NCI-H2227 treated with DMSO at 0.1 percent for 48 hours (cell line): ENCODE results near the gene LRRC8E.
"Not testable (repeated sequence)": the region's sequence is repeated elsewhere in the genome, so short reads cannot be mapped to it uniquely, and the experiment has no call there.

Experiments used
- DNase-seq: peaks from one replicate; lab custom pipeline; 2025; lab: John Stamatoyannopoulos, UW

LRRC8E gene

DNA sequence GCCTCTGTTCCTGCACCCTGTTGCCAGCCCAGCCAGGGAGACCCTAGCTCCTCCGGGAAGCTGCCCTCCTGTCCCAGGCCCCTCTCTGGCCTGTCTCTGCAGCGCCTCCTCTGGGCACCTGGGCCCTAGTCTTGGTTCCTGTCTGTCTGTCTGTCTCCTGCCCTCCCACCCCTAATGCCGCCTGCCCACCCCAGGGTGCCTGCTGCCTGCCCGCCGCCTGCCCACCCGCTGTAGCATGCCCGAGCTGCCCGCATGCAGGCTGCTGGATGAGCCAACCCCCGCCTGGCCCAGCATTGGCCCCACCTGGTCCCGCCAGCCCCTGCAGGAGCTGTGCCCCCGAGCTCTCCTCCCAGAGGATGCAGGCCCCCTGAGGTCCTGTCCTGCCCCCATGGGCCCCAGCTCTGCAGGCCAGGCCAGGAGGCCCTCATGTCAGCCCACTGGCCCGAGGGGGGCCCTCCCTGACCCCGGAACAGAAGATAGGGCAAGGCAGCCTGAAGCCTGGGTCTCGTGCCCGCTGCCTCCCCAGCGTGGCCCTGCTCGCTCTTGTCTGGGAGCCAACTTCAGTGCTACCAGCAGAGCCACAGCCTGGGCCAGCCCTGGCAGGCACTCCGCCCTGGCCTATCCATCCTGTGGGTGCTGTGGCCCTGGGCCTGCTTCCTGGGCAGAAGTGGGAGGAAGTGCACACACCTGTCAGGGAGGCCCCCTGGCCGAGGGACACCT, 20.6 kb downstream of the LRRC8E start:
- DNase-seq: no peak

DNA sequence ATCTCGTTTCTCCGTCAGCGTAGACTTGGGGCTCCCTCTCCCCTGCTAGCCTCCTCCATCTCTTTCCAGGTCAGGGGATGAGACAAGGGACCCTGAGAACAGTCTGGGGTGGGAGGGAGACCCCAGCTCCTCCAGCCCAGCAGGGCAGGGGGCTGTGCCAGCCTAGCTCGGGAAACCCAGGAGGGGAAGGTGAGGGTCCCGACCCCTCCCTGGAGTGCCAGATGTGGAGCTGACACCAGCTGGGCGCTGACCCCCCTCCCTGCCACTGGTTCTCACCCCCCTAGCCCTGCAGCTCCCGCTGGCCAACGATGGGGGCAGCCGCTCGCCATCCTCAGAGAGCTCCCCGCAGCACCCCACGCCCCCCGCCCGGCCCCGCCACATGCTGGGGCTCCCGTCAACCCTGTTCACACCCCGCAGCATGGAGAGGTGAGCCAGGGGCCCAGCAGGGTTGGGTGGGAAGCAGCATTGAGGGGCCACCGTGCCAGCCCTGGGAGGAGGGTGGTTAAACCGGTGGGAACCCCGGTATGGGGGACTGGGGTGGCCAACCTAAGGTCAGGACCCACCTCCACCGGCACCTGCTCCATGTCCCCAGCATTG, 21.3 kb downstream of the LRRC8E start:
- no peak for DNase-seq

DNA sequence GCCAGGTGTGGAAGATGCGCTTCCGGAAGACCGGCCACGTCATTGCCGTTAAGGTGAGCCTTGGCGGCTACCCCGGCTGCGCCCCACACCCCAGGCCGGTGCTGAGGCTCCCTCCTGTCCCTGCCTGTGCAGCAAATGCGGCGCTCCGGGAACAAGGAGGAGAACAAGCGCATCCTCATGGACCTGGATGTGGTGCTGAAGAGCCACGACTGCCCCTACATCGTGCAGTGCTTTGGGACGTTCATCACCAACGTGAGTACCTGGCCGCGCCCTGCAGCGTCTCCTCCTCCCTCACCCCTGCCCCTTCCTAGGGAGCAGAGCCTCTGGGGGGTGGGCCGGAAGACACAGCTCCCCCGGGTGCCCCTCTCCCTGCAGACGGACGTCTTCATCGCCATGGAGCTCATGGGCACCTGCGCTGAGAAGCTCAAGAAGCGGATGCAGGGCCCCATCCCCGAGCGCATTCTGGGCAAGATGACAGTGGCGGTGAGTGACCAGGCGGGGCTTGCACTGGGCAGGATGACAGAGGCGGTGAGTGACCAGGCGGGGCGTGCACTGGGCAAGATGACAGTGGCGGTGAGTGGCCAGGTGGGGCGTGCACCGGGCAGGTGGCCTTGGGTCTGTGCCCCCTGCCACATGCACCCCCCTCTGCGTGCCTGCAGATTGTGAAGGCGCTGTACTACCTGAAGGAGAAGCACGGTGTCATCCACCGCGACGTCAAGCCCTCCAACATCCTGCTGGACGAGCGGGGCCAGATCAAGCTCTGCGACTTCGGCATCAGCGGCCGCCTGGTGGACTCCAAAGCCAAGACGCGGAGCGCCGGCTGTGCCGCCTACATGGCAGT, 22.2 kb downstream of the LRRC8E start:
- DNase-seq: no peak

DNA sequence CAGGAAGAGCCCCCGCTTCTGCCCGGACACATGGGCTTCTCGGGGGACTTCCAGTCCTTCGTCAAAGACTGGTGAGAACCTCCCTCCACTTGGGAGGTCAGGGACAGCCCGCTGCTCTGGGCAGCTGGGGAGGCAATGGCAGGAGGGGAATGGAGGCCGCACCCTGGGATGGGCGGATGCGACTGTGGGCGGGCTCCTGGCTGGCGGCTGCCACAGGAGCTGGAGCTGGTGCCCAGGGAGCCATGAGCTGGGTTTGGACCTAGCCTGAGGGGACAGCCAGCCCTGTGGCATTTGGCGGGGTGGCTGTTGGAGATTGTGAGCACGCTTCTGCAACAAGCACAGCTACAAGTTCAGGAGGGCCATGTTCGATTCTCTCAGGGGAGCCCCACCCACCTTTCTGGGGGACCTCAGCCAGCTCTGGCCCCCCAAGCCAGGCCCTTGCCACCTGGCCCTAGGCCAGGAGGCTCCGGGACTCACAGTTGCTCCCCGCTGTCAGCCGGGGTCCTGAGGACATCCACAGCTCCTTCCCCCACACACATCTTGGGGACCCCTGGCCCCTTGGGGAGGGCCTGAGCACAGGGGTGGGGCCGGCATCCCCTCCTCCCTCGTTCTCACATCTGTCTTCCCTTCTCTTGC, 23.3 kb downstream of the LRRC8E start:
- no peak for DNase-seq

DNA sequence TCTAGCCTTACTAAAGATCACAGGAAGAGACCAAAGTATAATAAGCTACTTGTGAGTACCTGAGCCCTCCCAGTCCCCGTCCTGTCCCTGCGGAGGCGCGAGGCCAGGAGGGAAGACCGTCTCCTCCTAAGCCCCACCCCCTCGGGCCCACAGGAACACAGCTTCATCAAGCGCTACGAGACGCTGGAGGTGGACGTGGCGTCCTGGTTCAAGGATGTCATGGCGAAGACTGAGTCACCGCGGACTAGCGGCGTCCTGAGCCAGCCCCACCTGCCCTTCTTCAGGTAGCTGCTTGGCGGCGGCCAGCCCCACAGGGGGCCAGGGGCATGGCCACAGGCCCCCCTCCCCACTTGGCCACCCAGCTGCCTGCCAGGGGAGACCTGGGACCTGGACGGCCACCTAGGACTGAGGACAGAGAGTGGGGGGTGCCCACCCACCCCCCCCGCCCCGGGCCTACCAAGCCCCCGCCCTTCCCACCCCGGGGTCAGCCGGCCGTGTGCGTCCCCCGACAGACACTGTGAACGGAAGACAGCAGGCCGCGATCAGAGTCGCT, 23.9 kb downstream of the LRRC8E start:
- DNase-seq: no peak

DNA sequence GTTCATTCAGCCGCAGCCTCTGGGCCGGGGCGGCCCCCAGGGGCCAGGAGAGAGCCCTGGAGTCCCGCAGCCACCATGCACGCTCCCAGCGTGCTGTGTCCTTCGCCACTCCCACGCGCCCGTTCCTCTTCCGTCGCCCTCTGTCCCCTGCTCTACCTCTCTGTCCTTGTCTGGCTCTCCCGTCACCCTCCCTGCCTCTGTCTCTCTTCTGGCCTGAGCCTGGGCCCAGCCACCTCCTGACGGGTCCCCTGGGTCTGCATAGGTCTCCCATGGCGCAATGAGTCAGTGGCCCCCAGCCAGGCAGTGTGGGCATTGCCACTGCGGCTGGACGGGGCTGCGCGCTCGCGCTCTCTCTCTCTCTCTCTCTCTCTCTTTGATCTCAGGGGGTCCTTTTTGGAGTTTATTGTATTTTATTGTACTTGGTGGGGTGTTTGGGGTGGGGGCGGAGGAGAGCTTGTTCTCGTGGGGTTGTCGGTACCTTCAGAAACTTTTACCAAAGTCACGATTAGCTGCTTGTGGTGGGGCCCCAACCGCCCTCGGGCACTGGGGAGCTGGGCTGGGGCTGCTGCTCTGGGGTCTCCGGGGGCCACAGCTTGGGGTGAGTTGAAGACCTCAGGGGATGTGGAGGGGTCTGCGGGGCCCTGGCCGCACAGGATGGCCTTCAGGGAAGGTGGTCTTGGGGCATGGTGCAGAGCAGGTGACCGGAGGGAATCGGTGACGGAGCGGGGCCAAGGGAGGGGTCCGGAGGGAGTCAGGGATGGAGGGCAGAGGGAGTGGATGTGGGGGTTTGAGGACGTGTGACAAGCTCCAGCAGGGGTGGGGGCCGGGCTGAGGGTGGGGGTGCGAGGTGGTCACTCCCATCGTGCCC, 24.6 kb downstream of the LRRC8E start:
- no peak for DNase-seq

DNA sequence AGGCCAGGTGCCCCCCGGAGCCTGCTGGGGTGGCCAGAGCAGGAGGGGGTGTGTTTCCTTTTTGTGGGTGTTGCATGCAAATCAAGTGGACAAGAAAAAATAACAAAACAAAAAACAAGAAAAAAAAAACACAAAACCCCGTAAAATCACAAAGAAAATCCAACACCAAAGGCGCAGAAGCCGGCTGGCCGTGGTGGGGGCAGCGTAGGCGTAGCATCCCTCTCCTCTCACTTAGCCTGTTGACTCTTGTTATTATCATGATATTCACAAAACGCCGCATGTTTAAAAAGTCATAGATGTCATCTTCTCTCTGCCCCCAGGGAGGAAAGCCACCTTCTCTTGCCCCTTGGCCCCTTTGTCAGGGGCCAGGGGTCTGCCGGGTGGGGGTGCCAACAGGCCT, 25.3 kb downstream of the LRRC8E start:
- DNase-seq: no peak

DNA sequence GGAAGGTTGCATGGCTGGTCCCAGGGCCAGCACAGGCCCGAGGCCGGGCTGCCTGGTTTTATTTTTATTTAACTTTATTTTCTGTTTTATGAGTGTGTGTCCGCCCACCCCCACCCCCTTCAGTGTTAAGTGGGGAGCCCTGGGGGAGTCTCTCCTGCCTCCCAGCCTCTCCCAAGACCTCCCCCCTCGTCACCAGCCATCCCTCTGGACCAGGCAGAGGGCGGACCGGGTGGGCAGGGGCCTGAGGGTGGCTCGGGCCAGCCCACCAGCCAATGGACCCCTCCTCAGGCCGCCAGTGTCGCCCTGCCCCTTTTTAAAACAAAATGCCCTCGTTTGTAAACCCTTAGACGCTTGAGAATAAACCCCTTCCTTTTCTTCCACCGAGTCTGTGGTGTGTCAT, 25.8 kb downstream of the LRRC8E start:
- no peak for DNase-seq

DNA sequence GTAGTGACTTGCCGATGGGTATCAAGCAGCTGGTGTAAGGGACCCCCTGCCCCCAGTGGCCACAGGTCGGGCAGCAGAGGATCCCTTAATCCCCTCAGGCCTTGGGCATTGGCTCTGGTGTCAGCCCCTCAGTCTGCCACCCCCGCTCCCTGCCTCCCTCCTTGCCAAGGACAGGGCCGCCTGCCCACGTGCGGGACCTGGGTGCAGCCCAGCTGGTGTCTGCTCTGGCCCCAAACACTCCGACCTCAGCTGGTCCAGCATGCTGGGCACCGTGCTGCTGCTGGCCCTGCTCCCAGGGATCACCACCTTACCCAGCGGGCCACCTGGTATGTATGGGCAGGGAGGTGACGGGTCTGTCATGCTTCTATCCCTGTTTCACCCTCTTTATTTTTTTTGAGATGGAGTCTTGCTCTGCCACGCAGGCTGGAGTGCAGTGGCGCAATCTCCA, 26.3 kb downstream of the LRRC8E start, which contains the start of gene TGFBR3L:
Gene TGFBR3L, plus strand, starts transcription at position 233 of the 448 bp plus-strand sequence.
- no peak for DNase-seq

DNA sequence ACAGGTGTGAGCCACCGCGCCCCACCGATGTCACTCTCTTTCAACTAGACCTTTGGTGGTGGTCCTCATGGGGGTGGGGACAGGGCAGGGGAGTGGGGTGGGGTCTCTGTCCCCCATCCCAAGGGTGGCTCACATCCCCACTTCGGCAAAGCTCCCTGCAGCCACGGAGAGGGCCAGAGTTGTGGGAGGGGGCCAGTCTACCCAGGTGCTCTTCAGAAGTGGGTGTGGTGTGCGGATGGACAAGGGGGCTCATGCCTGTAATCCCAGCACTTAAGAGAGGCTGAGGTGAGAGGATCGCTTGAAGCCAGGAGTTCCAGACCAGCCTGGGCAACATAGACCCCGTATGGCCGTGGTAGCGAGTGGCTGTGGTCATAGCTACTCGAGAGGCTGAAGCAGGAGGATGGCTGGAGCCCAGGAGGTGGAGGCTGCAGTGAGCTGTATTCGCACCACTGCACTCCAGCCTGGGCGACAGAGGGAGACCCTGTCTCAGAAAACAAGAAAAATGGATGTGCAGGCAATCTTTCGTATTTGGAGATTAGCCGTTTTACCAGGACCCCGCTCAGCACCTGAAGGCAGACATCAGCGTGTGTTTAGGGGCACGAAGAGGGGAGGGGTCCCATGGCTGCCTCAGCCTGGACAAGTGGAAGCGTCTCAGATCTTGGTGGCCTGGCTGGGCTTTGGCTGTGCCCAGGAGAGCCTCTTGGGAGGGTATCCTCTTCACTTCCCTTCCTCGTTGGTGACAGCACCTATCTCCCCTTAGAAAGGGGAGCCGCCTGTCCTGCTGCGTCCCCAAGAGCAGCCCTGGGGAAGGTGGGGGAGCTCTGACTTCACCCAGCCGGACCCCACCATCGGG, 27.2 kb downstream of the LRRC8E start:
- no peak for DNase-seq

DNA sequence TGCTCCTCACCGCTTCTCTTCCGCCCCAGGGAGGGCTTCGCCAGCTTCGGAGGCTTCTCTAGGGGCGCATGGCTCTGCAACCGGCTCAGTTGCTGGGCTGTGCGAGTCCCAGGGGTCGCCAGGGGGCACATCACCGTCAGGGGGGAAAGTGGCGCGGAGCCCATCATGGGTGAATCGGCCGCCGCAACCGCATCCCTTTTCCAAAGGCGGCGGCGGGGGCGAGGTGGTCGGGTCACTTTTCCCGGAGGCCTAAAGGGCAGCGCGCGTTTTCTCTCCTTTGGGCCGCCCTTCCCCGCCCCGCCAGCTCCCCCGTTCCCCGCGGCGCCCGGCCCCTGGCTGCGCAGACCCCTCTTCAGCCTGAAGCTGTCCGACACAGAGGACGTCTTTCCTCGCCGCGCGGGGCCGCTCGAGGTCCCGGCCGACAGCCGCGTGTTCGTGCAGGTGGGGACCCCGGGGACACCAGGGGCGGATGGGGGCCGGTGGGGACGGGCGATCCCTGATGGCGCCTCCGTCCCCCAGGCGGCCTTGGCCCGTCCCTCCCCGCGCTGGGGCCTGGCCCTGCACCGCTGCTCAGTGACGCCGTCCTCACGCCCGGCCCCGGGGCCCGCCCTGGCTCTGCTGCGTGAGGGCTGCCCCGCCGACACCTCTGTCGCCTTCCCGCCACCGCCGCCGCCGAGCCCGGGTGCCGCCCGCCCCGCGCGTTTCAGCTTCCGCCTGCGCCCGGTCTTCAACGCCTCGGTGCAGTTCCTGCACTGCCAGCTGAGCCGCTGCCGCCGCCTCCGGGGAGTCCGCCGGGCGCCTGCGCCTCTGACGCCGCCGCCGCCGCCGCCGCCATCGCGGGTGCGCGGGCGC, 28.0 kb downstream of the LRRC8E start:
- no peak for DNase-seq

DNA sequence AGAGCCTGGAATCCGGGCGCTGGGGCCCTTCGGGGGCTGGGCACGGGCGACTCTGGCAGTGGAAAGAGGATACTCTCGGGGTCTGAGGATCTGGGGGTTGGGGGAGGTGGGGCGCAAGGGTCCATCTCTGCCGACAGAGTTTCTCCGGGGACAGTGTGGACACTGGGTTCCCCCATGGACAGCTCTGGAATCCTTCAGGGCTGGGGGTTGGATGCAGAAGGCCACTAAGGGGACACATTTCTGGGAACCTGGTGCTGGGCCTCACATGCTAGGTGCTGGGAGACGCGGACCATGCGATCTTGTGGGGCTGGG, 28.6 kb downstream of the LRRC8E start:
- DNase-seq: no peak

DNA sequence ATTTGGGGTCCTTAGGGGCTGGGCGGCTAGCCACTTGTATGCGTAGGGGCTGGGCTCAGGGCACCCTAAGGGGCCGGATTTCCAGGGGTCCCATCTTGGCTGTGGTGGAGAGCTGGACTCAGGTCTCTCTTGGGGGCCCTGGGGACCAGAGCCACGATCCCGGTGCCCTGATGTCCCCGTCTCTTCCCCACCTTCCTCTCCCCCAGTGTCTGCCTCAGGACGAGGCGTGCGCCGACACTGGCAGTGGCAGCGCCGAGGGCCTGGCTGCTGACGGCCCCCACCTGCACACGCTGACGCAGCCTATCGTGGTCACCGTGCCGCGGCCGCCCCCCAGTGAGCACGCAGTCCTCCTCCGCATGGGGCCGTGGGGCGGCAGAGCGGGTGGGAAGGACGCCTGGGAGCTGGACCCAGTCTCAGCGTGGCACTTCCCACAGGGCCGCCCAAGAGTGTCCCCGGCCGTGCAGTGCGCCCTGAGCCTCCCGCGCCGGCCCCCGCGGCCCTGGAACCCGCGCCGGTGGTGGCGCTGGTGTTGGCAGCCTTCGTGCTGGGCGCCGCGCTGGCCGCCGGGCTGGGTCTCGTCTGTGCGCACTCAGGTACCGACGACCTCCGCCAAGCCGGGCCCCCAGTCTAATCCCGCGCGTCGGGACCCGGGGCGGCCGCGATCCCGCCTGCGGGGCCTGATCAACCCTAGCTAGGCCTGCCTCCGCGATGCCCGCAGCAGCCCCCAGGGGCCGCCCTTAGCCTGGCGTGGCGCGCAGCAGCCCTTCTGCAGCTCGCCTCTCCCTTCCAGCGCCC, 29.2 kb downstream of the LRRC8E start:
- no peak for DNase-seq

DNA sequence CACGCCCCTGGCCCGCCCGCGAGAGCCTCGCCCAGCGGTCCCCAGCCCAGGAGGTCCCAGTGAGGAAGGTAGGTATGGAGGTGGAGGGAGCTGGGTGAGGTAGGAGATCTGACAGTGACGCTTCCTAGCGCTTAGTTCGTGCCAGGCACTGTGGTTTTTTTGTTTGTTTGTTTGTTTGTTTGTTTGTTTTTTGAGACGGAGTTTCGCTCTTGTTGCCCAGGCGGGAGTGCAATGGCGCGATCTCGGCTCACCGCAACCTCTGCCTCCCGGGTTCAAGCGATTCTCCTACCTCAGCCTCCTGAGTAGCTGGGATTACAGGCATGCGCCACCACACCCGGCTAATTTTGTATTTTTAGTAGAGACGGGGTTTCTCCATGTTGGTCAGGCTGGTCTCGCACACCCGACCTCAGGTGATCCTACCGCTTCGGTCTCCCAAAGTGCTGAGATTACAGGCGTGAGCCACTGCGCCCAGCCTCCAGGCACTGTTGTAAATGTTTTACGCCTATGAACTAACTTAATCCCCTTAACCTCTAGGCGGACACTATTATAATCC, 29.8 kb downstream of the LRRC8E start:
- not testable (repeated sequence) for DNase-seq

DNA sequence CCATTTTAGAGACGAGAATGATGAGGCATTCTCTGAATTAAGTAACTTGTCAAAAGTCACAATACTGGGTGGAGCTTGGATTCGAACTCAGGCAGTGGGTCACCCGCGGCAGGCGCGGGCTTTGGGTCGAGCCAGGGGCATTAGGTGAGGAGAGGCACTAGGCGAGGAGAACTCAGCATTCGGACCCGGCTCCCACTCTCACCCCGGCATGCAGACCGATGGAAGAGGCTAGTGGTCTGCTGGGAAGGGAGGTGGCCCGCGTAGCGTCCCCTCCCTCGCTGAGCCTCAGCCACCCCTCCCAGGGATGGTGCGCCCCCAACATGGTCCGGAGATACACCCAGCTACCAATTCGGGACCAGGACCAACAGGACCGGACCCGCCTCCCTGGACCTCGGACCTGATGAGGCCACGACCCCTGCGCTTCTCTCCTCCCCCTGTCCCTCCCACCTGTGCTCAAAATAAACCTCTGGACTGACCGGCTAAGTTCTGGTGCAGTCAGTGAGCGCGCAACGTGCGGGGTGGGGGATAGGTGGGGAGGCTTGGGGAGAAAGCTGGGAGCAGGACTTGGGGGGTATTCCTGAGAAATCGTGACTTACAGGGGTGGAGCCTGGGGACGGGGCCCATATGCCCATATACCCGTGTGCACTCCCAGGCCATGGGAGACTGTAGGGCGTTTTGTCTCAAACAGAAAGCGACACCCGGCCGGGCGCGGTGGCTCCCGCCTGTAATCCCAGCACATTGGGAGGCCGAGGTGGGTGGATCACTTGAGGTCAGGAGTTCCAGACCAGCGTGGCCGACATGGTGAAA, 30.5 kb downstream of the LRRC8E start:
- no peak for DNase-seq

DNA sequence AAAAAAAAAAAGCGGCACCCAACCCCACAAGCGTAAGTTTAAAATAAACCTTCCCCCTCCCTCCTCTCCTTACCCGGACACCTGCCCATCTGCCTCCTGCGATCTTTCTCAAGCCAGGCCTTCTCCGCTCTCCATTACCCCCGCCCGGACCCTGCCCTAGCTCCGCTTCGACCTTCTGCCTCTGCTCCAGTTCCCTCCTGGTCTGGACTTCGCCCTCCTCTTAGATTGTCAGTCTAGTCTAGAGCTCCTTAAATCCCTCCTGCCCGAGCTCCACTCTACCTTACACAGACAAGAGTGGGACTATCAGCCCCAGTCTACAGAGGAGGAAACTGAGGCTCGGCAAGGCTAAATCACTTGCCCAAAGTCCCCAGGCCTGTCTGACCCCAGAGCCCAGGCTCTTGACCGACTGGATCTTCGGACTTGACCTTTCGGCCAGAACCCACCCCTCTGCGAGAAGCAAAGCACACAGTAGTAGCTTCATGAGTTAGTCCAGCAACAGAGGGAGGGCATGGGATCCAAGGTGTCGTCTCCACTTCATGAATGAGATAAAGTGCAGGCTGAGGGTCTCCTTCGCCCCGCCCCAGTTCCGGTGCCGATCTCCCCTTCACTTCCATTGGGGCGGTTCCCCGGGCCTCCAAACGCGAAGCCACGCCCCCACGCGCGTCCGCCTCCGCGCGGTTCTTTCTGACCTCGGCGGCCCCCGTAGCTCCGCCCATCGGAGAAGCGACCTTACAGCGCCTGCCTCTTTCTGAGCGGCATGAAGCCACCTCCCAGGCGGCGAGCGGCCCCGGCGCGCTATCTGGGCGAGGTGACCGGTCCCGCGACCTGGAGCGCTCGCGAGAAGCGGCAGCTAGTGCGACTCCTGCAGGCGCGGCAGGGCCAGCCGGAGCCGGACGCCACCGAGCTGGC, 31.6 kb downstream of the LRRC8E start, which contains the start of gene SNAPC2:
Gene SNAPC2, plus strand, starts transcription at position 729 of the 909 bp plus-strand sequence. Its CDS starts 29 bp downstream, at position 758.
- peak; percentile 86 for DNase-seq
